PC-9 (cell line): ENCODE measurements around the gene SAMD14. TPM values are rescaled to one million over a fixed set of nuclear protein-coding genes. Genes with fewer than 3 reads are reported as not detected.
A peak's percentile ranks its signal among the peaks of the same experiment; 100 is the strongest.

ENCODE experiments used
- BruUV-seq: library from RNA; stranded (reverse); fragments of 400-500 nt; replicated peaks from 2 replicates; lab custom pipeline; 2021; lab: Mats Ljungman, UMichigan
- CTCF ChIA-PET: fragments of 300-600 bp; sonication (Branson Sonifier 250); formaldehyde crosslinking; loops from one replicate; lab custom pipeline; 2022; ENCODE audit warnings: antibody characterized with exemption; lab: Charles Lee
- POLR2A ChIA-PET: fragments of 300-600 bp; sonication (Branson Sonifier 250); formaldehyde crosslinking; loops from one replicate; lab custom pipeline; 2022; ENCODE audit warnings: antibody characterized with exemption; ENCODE audit not compliant: unreplicated experiment; lab: Charles Lee
- DNase-seq, 2 experiments: peaks; one replicate each; pipeline versions ENCODE4 v3.0.0 to v3.0.0-alpha.2; 2015 to 2022; ENCODE audit warnings: mixed read lengths in 1 of 2
- H2AFZ ChIP-seq: fragments of 200-600 bp; sonication (generic); 2 replicates; pipeline ENCODE4 v1.8.1; 2017; ENCODE audit warnings: antibody characterized with exemption
- H3F3A ChIP-seq: fragments of 200-600 bp; sonication (generic); 2 replicates; pipeline ENCODE4 v1.8.1; 2017; ENCODE audit warnings: antibody characterized with exemption, mild to moderate bottlenecking, low read depth; ENCODE audit not compliant: insufficient read depth
- H3K27ac ChIP-seq: fragments of 200-600 bp; sonication (generic); 2 replicates; pipeline ENCODE4 v1.6.1; 2016; ENCODE audit warnings: mixed run types
- H3K27me3 ChIP-seq: fragments of 200-600 bp; sonication (generic); 2 replicates; pipeline ENCODE4 v1.6.1; 2016; ENCODE audit warnings: low read depth, mixed run types; ENCODE audit not compliant: insufficient read depth
- H3K36me3 ChIP-seq: fragments of 200-600 bp; sonication (generic); 2 replicates; pipeline ENCODE4 v1.6.1; 2016; ENCODE audit warnings: low read depth, mixed run types
- H3K4me1 ChIP-seq: fragments of 200-600 bp; sonication (generic); replicated peaks from 2 replicates; pipeline ENCODE4 v1.6.1; 2016; ENCODE audit warnings: mixed run types; ENCODE audit not compliant: insufficient read depth
- H3K4me2 ChIP-seq: fragments of 200-600 bp; sonication (generic); 2 replicates; pipeline ENCODE4 v1.6.1; 2017; ENCODE audit warnings: mixed run types
- H3K4me3 ChIP-seq: fragments of 200-600 bp; sonication (generic); 2 replicates; pipeline ENCODE4 v1.6.1; 2016; ENCODE audit warnings: mixed run types
- H3K79me2 ChIP-seq: fragments of 200-600 bp; sonication (generic); 2 replicates; pipeline ENCODE4 v1.6.1; 2017; ENCODE audit warnings: low read depth, mixed run types
- H3K9me2 ChIP-seq: fragments of 200-600 bp; sonication (generic); 2 replicates; pipeline ENCODE4 v1.8.1; 2017; ENCODE audit warnings: mild to moderate bottlenecking; ENCODE audit not compliant: insufficient read depth
- H3K9me3 ChIP-seq: fragments of 200-600 bp; sonication (generic); 2 replicates; pipeline ENCODE4 v1.8.1; 2016; ENCODE audit warnings: low read depth; ENCODE audit not compliant: insufficient read depth
- H4K20me1 ChIP-seq: fragments of 200-600 bp; sonication (generic); 2 replicates; pipeline ENCODE4 v1.8.1; 2017; ENCODE audit not compliant: insufficient read depth
- EZH2 ChIP-seq: fragments of 200-600 bp; sonication (generic); IDR thresholded peaks from 2 replicates; pipeline ENCODE4 v1.8.0; 2017; ENCODE audit warnings: antibody characterized with exemption, low read depth
- intact Hi-C: fragments of 100-400 bp; cut with micrococcal nuclease; formaldehyde crosslinking; loops from one replicate; pipeline ENCODE4 v1.10.0; 2022; ENCODE audit not compliant: unreplicated experiment
- total RNA-seq: library from RNA; stranded (reverse); gene quantifications from 2 replicates; pipeline ENCODE4 v1.2.3, GENCODE V29; 2021
- TF ChIP-seq, protein P1 (sequence below): fragments of 200-600 bp; sonication (generic); conservative IDR thresholded peaks from 2 replicates; pipeline ENCODE4 v1.6.1; 2017; ENCODE audit warnings: mixed run types, antibody characterized with exemption, mild to moderate bottlenecking, moderate library complexity

The SAMD14 gene
- total RNA-seq, 1 experiment from 2014 or later = 0.17 TPM

DNA sequence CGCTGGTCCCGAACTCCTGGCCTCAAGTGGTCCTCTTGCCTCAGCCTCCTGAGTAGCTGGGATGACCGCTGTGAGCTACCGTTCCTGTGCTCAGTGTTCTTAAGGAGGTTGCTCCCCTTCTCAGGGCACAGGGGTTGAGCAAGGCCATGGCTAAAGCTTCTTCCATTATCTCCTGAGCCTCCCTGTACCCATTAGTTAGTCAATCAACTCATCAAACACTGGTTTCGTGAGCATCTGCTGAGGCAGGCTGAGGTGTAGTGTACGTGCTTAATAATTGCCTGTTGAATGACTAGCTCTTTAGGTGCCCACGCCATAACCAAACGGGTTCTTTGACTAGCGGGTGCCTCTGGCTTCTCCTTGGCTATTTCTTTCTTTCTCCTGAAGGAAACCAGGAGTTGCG, 47.5 kb upstream of the SAMD14 start:
- no peak for TF ChIP-seq EZH2
- TF ChIP-seq, protein P1, sequence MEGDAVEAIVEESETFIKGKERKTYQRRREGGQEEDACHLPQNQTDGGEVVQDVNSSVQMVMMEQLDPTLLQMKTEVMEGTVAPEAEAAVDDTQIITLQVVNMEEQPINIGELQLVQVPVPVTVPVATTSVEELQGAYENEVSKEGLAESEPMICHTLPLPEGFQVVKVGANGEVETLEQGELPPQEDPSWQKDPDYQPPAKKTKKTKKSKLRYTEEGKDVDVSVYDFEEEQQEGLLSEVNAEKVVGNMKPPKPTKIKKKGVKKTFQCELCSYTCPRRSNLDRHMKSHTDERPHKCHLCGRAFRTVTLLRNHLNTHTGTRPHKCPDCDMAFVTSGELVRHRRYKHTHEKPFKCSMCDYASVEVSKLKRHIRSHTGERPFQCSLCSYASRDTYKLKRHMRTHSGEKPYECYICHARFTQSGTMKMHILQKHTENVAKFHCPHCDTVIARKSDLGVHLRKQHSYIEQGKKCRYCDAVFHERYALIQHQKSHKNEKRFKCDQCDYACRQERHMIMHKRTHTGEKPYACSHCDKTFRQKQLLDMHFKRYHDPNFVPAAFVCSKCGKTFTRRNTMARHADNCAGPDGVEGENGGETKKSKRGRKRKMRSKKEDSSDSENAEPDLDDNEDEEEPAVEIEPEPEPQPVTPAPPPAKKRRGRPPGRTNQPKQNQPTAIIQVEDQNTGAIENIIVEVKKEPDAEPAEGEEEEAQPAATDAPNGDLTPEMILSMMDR = no peak
- no peak overlapping the region for H2AFZ ChIP-seq
- H3K36me3 ChIP-seq = no peaks in the 10 kb centered on the region
- H4K20me1 ChIP-seq = no peaks in the 10 kb centered on the region
- H3K27me3 ChIP-seq = no peaks in the 10 kb centered on the region
- ChIA-PET CTCF (interaction anchor here (0.7 to 1.6 kb wide), 3 partner anchors 8 to 97 kb away, joined by 4 to 11 read pairs (median 5); partner anchors contain the start of gene TMEM92), POLR2A (no interaction called here)
- peak overlapping the region; percentile 22; the same call in 1 of the 2 replicates for H3K27ac ChIP-seq
- H3K79me2 ChIP-seq = no peaks in the 10 kb centered on the region
- H3K4me3 ChIP-seq = no peak overlapping the region
- H3K4me1 ChIP-seq = peaks cover 18% of the 10 kb centered on the region
- no peaks in the 10 kb centered on the region for H3K9me3 ChIP-seq
- intact Hi-C loops = no loop called here
- H3K9me2 ChIP-seq = no peaks in the 10 kb centered on the region
- no TSS peak for BruUV-seq
- peak overlapping the region; percentile 70 for H3K4me2 ChIP-seq
- no peak for DNase-seq
- H3F3A ChIP-seq = peaks cover 31% of the 10 kb centered on the region

DNA sequence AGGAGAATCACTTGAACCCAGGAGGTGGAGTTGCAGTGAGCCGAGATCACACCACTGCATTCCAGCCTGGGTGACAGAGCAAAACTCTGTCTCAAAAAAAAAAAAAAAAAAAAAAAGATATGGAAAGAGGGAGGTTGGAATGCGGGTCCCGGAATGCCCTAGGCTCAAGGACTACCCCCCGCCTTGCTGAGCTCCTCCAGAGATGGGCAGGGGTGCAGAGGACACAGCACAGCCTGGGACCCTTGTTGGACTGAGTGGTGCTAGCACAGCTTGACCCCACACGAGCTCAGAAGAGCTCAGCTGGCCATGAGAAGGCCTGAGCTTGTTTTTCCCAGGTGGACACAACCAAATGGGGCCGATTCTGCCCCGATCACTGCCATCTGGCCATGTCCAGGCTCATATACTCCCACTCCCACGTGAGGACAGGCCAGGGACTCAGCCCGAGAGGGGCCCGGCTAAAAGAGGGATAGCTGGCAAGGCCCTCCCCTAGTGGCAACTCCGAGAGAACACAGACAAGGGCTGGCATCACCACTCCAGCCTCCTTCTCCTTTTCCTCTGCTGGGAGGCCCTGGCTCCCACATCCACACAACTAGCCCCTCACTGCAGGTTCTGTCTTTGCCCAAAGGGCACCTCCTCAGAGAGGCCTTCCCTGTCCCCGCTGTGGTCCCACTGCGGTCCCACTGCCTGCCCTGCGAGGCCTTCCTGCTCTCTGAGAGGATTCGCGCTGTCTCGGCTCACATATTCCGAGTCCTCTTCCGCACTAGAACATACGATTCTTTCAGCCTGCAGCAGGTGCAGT, 46.8 kb upstream of the SAMD14 start:
- no peak for TF ChIP-seq EZH2
- TF ChIP-seq, protein P1 = no peak
- intact Hi-C loops = no loop called here
- H3K9me2 ChIP-seq = no peaks in the 10 kb centered on the region
- no peak overlapping the region for H3K4me3 ChIP-seq
- no peaks in the 10 kb centered on the region for H3K79me2 ChIP-seq
- no peaks in the 10 kb centered on the region for H3K36me3 ChIP-seq
- CTCF ChIA-PET = interaction anchor here (0.6 to 1.6 kb wide), 3 partner anchors 7 to 145 kb away, joined by 3 to 11 read pairs (median 8); no protein-coding TSS in a partner anchor
- peaks cover 31% of the 10 kb centered on the region for H3F3A ChIP-seq
- POLR2A ChIA-PET = interaction anchor here (0.6 kb wide), 1 partner anchor 121 kb away, joined by 15 read pairs; no protein-coding TSS in a partner anchor
- BruUV-seq = no TSS peak
- no peaks in the 10 kb centered on the region for H3K9me3 ChIP-seq
- no peak overlapping the region for H2AFZ ChIP-seq
- no peak overlapping the region for H3K4me2 ChIP-seq
- H4K20me1 ChIP-seq = no peaks in the 10 kb centered on the region
- H3K27me3 ChIP-seq = no peaks in the 10 kb centered on the region
- no peak overlapping the region for H3K27ac ChIP-seq
- no peak for DNase-seq
- peaks cover 19% of the 10 kb centered on the region for H3K4me1 ChIP-seq

DNA sequence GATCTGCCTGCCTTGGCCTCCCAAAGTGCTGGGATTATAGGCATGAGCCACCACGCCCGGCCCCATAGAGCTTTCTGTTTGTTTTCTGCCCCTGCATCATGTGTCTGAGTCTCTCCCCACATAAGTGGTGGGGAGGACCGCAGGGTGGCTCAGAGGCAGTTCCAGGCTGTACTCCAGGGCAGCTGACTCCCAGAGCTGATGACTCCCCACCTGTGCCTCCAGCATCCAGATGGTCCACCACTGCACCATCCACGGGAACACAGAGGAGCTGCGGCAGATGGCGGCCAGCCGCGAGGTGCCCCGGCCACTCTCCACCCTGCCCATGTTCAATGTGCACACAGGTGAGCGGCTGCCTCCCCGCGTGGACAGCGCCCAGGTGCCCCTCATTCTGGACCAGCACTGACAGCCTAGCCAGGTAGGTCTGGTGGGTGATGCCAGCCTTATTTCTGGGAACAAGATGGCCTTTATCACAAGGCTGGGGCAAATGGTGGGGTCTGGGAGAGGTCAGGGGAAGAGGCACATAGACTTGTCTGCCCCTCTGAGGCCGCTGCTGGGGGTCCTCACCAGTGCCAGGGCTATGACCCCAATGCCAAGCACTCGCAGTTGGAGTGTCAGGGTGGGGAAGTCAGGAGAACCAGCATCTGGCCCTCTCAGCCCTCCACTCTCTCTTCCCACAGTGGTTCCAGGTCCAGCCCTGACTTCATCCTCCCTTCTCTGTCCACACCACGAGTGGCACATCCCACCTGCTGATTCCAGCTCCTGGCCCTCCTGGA, 45.3 kb upstream of the SAMD14 start:
- ChIA-PET CTCF (interaction anchor here (0.6 kb wide), 1 partner anchor 58 kb away, joined by 3 read pairs; no protein-coding TSS in a partner anchor), POLR2A (no interaction called here)

More for the DNA sequence above, 45.3 kb upstream of the SAMD14 start:
- H3K4me1 ChIP-seq = peaks cover 33% of the 10 kb centered on the region
- intact Hi-C loops = no loop called here
- peaks cover 37% of the 10 kb centered on the region for H3F3A ChIP-seq
- no peak for DNase-seq
- no peak overlapping the region for H2AFZ ChIP-seq
- no peak for TF ChIP-seq EZH2
- TF ChIP-seq, protein P1 = no peak
- no peaks in the 10 kb centered on the region for H3K9me3 ChIP-seq
- BruUV-seq = no TSS peak
- H3K36me3 ChIP-seq = no peaks in the 10 kb centered on the region
- H3K4me3 ChIP-seq = no peak overlapping the region
- H4K20me1 ChIP-seq = no peaks in the 10 kb centered on the region
- H3K4me2 ChIP-seq = no peak overlapping the region
- no peaks in the 10 kb centered on the region for H3K27me3 ChIP-seq
- H3K9me2 ChIP-seq = no peaks in the 10 kb centered on the region
- no peaks in the 10 kb centered on the region for H3K79me2 ChIP-seq
- no peak overlapping the region for H3K27ac ChIP-seq
